ENCODE data around the gene TTC12. TPM values are rescaled to one million over a fixed set of nuclear protein-coding genes. Genes with fewer than 3 reads are reported as not detected.

TTC12 gene
- total and polyA plus RNA-seq, 7 donors: 2.5 to 7.7 (median 3.9) TPM

GRCh38 chr11:113305440-113306336, 8.7 kb upstream of the TTC12 start:
- 43 to 45% (median 45%) methylated on average over 12 of the region's 12 CpGs for WGBS, 3 donors
- peak; percentile 95 for TF ChIP-seq CTCF (IDR thresholded peaks at IDR 0.05)
- Histone ChIP-seq H3K36me3 (ENCODE audit: insufficient read depth in 1 of 2, low read depth in 1 of 2) (no peaks in the 10 kb centered on the region), H3K27ac (no peak overlapping the region), H3K4me3 (no peak overlapping the region), H3K4me1 (no peaks in the 10 kb centered on the region), H3K27me3 (ENCODE audit: insufficient read depth in 3 of 3, low read length in 2 of 3) (no peaks in the 10 kb centered on the region), H3K9me3 (no peaks in the 10 kb centered on the region)
- ATAC-seq (peak; percentile 92 to 99 (median 94)), DNase-seq (peak; percentile 76 to 87)
- intact Hi-C loops (cut with DNase I): loop anchor here (1.0 to 10.0 kb wide), 5 partner anchors 227 to 489 kb away; no protein-coding TSS in a partner anchor

DNA sequence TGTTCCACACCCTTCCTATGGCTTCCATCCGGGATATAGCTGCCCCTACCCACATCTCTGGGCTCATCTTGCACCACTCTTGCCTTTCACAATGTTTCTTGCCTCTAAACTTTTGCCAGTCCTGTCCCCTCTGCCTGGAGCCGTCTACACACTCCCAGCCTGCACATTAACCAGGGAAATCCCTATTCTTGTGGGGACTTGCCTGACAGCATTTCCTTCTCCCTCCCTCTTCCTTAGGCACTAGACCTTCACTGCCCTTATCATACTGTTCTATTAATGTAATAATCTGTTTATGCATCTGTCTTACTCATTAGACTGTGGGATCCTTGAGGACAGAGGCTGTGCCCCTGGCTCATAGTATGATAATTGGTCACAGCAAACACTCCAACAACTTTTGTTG, 5.8 kb upstream of the TTC12 start:
- H3K27me3 ChIP-seq (ENCODE audit: insufficient read depth in 3 of 3, low read length in 2 of 3): no peaks in the 10 kb centered on the region
- no peaks in the 10 kb centered on the region for H3K9me3 ChIP-seq
- TF ChIP-seq CTCF (IDR thresholded peaks at IDR 0.05): no peak
- intact Hi-C loops (cut with DNase I): loop anchor here (5.0 to 10.0 kb wide), 2 partner anchors 224 to 486 kb away; no protein-coding TSS in a partner anchor
- DNase-seq (no peak), ATAC-seq (no peak)
- 48 to 83% (median 75%) methylated on average over 2 of the region's 2 CpGs for WGBS, 3 donors
- no peak overlapping the region for H3K4me3 ChIP-seq
- H3K4me1 ChIP-seq: peaks cover 1% of the 10 kb centered on the region
- H3K27ac ChIP-seq: no peak overlapping the region
- no peaks in the 10 kb centered on the region for H3K36me3 ChIP-seq (ENCODE audit: insufficient read depth in 1 of 2, low read depth in 1 of 2)

GRCh38 chr11:113311536-113311935, 2.8 kb upstream of the TTC12 start:
- no peak for ATAC-seq
- Histone ChIP-seq H3K36me3 (ENCODE audit: insufficient read depth in 1 of 2, low read depth in 1 of 2) (peaks cover 0 to 6% of the 10 kb centered on the region in 2 donors), H3K9me3 (no peaks in the 10 kb centered on the region), H3K27me3 (ENCODE audit: insufficient read depth in 3 of 3, low read length in 2 of 3) (no peaks in the 10 kb centered on the region), H3K27ac (no peak overlapping the region), H3K4me1 (peaks cover 18% of the 10 kb centered on the region), H3K4me3 (no peak overlapping the region)
- WGBS, 3 donors: 82 to 95% (median 89%) methylated on average over 1 of the region's 1 CpG
- TF ChIP-seq CTCF (IDR thresholded peaks at IDR 0.05): no peak
- intact Hi-C loops (cut with DNase I): loop anchor here in 1 of 2 donors (10.0 kb wide), 1 partner anchor 483 kb away; no protein-coding TSS in a partner anchor
- DNase-seq: no peak

DNA sequence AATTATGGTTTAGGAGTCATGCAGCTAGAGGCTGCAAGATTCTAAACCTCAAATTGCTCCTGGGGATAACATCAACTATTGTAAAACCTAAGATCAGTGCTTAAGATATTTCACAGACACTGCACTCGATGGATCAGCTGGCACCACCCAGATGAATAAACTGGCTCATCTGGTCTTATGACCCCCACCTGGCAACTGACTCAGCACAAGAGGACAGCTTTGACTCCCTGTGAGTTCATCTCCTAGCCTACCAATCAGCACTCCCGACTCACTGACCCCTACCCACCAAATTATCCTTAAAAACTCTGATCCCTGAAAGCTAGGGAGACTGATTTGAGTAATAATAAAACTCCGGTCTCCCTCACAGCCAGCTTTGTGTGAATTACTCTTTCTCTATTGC, 782 bp upstream of the TTC12 start:
- no peaks in the 10 kb centered on the region for H3K27me3 ChIP-seq (ENCODE audit: insufficient read depth in 3 of 3, low read length in 2 of 3)
- peak overlapping the region; percentile 91 for H3K4me3 ChIP-seq
- 75 to 81% (median 77%) methylated on average over 3 of the region's 3 CpGs for WGBS, 3 donors
- peaks cover 18% of the 10 kb centered on the region for H3K4me1 ChIP-seq
- no peaks in the 10 kb centered on the region for H3K9me3 ChIP-seq
- no peak for TF ChIP-seq CTCF (IDR thresholded peaks at IDR 0.05)
- peaks cover 0 to 27% of the 10 kb centered on the region in 2 donors for H3K36me3 ChIP-seq (ENCODE audit: insufficient read depth in 1 of 2, low read depth in 1 of 2)
- DNase-seq (no peak), ATAC-seq (no peak)
- intact Hi-C loops (cut with DNase I): loop anchor here in 1 of 2 donors (10.0 kb wide), 1 partner anchor 481 kb away; no protein-coding TSS in a partner anchor
- H3K27ac ChIP-seq: peak overlapping the region; percentile 91
